GM21360 (cell line): Measurements from ENCODE around the gene RPS6KA2.

Experiments used
- ATAC-seq: cut with Tn5 transposase; IDR thresholded peaks from one replicate; pipeline ENCODE4 v1.9.1; 2021; ENCODE audit warnings: mild to moderate bottlenecking, moderate library complexity; ENCODE audit not compliant: unreplicated experiment

RPS6KA2 gene

GRCh38 chr6:166492092-166492741 lies 134.8 kb downstream of the RPS6KA2 start:
- ATAC-seq: no peak

DNA sequence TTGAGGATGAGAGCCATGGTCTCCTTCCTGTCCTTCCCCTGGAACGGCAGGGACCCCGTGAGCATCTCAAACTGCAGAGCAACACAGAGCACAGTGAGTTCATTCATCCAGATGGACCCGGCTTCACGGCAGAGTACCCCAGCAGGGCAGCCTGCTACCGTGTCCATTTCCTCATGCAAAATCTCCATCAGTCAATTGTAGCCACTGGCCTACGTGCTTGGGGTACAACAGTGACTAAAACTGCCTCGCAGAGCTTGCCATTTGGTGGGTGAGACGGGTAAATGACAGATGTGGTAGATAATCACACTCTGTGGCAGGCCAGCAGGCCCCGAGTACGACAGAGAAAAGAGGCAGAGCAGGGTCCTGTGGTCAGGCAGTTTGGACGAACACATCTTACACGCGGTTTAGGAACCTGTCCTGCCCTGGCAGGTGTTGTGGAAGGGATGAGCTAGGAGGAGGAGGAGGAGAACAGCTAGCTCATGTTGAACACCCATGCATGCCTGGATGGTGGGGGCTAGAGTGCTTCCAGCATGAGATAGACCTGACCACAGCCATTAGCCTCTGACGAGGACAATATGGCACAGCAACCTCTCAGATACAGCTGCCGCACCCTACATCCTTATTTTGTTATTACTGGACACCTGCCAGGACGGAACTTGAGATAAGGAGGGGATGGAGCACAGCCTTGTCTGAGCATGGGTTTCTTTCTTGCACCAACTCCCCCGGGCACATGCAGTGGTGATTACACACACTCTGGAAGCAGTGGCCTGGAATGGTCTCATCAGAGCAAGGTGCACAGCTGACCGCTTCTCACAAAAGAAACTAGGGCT lies 136.2 kb downstream of the RPS6KA2 start:
- no peak for ATAC-seq

- no peak for ATAC-seq
Observed at GRCh38 chr6:166489301-166490155, 137.5 kb downstream of the RPS6KA2 start.

DNA sequence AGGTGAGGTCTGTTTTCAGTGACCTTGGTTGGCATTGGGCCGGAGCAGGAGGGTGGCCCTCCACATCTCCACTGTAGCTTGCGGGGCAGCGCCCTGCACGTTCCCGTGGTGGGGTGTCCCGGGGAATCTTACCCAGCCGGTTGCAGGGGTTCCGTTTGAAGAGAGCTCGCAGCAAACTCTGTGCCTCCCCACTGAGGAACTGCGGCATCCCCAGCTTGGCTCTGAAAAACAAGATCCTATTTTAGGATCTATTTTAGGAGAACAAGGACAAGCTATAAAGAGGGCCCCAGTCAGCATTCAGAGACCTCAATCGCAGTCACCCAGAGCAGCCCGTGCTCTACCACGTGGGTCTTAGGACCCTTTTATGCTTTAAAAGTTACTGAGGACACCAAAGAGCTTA lies 138.3 kb downstream of the RPS6KA2 start:
- no peak for ATAC-seq

- peak; percentile 96 for ATAC-seq
Observed at GRCh38 chr6:166488076-166488685, 138.9 kb downstream of the RPS6KA2 start.

DNA sequence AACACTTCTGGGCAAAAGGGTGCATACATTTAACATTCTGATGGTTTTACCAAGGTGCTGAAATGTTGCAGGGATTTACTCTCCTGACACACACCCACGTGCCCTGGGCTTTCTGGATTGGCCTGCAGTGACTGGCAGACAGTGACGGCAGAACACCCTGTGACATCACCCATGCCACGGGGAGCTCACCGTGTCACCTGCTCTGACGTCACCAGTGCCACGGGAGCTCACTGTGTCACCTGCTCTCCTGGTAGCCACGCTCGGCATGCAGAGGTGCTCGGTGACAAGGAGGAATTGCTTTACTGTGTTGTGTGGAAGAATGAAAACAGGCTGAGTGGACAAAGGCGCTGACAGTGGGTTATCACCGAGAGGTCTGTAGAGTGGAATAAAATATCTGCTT lies 139.9 kb downstream of the RPS6KA2 start:
- no peak for ATAC-seq

- no peak for ATAC-seq
Observed at GRCh38 chr6:166486536-166486880, 140.5 kb downstream of the RPS6KA2 start.

DNA sequence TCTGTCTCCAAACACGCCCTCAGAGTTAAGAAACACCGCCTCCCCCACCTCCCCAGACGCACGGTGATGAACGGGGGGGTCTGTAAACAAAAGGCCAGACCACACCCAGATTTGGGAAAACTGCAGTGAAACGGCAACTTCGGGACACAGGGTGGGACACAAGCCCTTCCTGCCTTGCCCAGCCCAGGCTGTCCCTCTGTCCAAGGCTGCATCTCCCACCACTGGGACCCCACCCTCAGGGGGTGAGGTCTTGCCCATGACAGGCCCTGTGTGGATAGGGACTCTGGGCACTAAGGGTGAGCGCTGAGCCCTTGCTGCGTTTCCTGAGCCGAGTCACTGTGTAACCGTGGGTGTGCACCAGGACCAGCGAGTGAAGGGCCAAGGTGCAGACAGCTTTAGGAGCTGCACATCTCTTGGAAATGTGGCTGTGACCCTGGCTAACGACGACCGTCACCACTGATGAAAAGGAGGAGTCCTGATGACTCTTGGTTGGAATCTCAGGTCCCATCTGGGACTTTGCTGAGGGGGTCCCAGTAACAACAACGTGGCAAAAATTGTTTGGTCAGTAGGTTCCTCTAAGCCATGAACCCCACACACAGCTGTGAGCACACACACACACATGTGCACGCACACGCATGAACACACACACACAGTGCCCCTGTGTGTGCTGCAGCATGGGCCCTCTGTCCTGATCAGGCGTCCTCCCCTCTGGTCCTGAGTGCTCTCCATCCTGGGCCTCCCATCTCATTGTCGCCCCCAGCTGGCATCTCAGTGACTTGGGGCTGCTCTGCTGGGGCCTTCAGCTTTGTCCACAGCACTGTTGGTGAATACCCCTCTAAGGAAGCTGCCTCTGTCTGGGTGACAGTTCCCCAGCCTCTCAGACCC lies 141.2 kb downstream of the RPS6KA2 start:
- no peak for ATAC-seq

- no peak for ATAC-seq
Observed at GRCh38 chr6:166484863-166485262, 142.2 kb downstream of the RPS6KA2 start.

DNA sequence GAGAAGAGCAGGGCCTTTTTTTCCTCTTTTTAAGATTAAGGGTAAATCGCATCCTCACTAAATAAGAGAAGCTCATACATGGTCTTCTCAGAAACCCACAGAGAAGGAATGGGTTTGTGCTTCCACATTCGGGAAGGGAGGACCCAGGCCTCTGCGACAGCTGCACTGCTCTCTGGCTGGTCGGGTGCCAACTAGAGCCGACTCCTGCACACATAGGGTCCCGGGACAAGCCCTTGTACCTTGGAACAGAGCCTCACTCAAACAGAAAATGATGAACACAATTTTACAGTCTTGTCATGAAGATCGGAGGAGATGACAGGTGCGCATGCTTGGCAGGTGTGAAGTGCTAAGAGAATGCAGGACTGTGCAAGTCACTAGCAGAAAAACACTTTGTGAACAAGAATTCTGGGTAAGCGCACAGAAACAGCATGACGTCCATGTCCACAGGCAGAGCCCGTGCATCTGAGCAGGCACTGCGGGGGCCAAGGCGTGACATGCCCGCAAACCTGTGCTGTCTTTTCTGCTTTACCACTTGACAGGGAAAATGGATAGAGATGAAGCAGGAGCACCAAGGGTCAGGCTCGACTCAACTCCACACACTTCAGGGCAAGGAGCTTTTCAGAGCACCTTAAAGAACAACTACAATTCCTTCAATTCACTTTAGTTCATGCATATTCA lies 143.3 kb downstream of the RPS6KA2 start:
- no peak for ATAC-seq

- ATAC-seq: no peak
Observed at GRCh38 chr6:166483026-166483425, 144.0 kb downstream of the RPS6KA2 start.

- no peak for ATAC-seq
Observed at GRCh38 chr6:166478782-166479592, 148.1 kb downstream of the RPS6KA2 start.

DNA sequence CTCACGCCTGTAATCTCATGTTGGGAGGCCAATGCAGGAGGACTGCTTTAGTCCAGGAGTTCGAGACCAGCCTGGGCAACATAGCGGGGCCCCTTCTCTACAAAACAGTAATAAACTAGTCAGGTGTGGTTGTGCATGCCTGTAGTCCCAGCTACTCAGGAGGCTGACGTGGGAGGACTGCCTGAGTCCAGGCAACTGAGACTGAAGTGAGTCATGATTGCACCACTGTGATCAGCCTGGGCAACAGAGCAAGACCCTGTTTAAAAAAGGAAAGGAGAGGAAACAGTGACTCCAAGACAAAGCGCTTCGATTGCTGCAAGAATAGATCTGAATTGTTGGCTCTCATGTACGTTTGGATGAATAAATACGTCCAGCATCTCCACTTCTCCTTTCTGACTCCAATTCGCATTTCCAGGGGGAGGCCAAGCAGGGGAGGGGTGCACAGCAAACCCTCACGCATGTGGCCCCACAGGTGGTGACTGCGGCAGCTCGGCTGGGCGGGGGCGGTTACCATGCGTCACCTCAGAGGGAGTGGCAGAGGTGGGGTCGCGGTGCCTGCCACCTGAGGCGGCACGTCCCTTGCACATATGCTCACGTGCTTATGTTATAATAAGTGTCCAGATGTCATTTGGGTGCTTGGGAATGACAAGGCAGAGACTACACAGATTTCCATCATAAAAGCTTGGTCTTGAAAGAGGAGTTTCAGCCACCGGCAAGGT lies 149.2 kb downstream of the RPS6KA2 start:
- no peak for ATAC-seq

- ATAC-seq: no peak
Observed at GRCh38 chr6:166476634-166477215, 150.3 kb downstream of the RPS6KA2 start.

- ATAC-seq: no peak
Observed at GRCh38 chr6:166476061-166476591, 150.9 kb downstream of the RPS6KA2 start.

DNA sequence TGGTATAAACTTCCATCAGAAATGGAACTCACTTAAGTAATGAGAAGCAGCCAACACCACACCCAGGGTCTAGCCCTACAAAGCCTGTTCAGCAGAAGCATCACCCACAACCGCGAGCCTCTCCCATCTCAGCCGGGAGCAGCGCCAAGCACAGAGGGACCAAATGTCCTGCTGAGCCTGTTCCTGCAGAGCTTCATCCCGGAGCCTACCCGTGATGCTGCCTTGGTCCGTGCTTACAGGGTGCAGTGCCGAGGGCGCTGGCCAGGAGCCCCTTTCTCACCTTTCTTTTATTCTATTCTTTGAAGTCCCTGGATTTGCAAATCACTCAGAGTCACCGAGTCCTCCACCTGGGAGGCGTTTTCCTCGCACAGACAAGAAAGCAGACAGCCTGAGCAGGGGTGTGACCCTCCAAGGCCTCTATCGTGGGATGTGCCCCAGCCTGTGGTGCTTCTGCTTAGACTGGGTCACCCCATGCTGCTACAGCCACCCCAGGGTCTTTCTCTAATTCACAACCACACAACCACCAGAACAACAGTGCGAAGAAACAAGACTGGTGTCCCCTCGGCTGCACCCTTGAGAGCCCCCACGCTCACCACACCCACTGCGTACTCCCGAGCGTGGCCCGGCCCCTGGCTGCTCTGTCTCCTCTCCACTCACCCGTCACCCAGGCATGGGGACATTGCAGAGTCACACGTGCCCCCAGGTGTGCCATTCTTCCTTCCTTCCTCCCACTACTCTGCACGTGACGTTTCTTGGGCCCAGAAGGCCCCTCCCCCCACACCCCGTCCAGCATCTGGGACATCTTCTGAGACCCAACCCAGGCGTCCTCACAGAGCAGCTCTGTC lies 152.1 kb downstream of the RPS6KA2 start:
- ATAC-seq: no peak
